ENCODE measurements around the gene RUNX2. TPM values are rescaled to one million over a fixed set of nuclear protein-coding genes. Genes with fewer than 3 reads are reported as not detected.
"Not testable (repeated sequence)": the region's sequence is repeated elsewhere in the genome, so short reads cannot be mapped to it uniquely, and the experiment has no call there.

RUNX2 gene
- total and polyA plus RNA-seq, 10 of the 15 experiments (the other 5 are each of a cell fraction or from before 2014, with no cell fraction given) = 0.01 to 0.77 (median 0.15) TPM; not detected in 3

DNA sequence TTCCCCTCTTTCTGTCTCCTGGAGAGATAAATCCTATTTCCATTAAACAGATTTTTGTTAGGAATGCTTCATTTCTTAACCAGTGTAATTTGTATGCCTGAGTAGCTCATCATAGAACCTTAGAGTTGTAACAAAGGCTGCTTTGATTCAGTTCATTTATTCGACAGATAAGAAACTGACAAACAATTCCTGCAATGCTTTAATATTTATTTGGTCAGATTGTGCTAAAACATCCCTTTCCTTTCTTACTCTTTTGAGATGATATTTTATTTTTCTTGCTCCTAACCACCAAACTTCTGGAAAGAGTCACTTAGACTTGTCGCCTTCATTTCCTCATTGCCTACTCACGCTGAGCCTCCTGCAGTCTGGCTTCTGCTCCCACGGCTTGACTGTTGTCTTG, 138.6 kb downstream of the RUNX2 start:
- TF ChIP-seq ZBED1 (IDR thresholded peaks at IDR 0.05; ENCODE audit: borderline replicate concordance) = no peak
- no peak for TF ChIP-seq PML (IDR thresholded peaks at IDR 0.05; ENCODE audit: low read length)
- TF ChIP-seq, protein P1, sequence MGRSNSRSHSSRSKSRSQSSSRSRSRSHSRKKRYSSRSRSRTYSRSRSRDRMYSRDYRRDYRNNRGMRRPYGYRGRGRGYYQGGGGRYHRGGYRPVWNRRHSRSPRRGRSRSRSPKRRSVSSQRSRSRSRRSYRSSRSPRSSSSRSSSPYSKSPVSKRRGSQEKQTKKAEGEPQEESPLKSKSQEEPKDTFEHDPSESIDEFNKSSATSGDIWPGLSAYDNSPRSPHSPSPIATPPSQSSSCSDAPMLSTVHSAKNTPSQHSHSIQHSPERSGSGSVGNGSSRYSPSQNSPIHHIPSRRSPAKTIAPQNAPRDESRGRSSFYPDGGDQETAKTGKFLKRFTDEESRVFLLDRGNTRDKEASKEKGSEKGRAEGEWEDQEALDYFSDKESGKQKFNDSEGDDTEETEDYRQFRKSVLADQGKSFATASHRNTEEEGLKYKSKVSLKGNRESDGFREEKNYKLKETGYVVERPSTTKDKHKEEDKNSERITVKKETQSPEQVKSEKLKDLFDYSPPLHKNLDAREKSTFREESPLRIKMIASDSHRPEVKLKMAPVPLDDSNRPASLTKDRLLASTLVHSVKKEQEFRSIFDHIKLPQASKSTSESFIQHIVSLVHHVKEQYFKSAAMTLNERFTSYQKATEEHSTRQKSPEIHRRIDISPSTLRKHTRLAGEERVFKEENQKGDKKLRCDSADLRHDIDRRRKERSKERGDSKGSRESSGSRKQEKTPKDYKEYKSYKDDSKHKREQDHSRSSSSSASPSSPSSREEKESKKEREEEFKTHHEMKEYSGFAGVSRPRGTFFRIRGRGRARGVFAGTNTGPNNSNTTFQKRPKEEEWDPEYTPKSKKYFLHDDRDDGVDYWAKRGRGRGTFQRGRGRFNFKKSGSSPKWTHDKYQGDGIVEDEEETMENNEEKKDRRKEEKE (IDR thresholded peaks at IDR 0.05) = no peak
- TF ChIP-seq MEF2A (IDR thresholded peaks at IDR 0.05; ENCODE audit: insufficient read depth, low read depth, low read length) = no peak
- no peak for TF ChIP-seq ESRRA (IDR thresholded peaks at IDR 0.05; ENCODE audit: low read length)
- TF ChIP-seq ETV6 (conservative IDR thresholded peaks at IDR 0.05 in 1 of 2, IDR thresholded peaks at IDR 0.05 in 1 of 2; ENCODE audit: borderline replicate concordance in 1 of 2, low read depth in 1 of 2) = no peak
- no peak for TF ChIP-seq MYC (IDR thresholded peaks at IDR 0.05; ENCODE audit: insufficient read depth, insufficient read length, insufficient replicate concordance, low read length, severe bottlenecking)
- no peaks in the 10 kb centered on the region for H3K9me3 ChIP-seq (replicated peaks; ENCODE audit: control insufficient read depth, insufficient read depth, low read length)
- no peak overlapping the region for H3K4me3 ChIP-seq
- DNase-seq (ENCODE audit: low read depth, low spot score) (no peak), ATAC-seq (no peak), FAIRE-seq (no peak)
- no peaks in the 10 kb centered on the region; a peak in 3 of 4 replicates for H3K27me3 ChIP-seq (replicated peaks in 1 of 2; ENCODE audit: control insufficient read depth in 2 of 2, insufficient read depth in 2 of 2, low read length in 1 of 2)
- H3K4me2 ChIP-seq (ENCODE audit: control insufficient read depth, insufficient read depth) = no peak overlapping the region
- ChIA-PET RAD21 (ENCODE audit: unreplicated experiment) (no interaction called here), SMC1A (ENCODE audit: uncharacterized antibody, unreplicated experiment) (no interaction called here), POLR2A (no interaction called here), CTCF (interaction anchor here (1.0 kb wide), 1 partner anchor 18 kb away, joined by 3 read pairs; no protein-coding TSS in a partner anchor)
- H4K20me1 ChIP-seq (ENCODE audit: control insufficient read depth, insufficient read depth) = no peaks in the 10 kb centered on the region
- no peak overlapping the region for H3K27ac ChIP-seq (ENCODE audit: control insufficient read depth, insufficient read depth)
- no peak overlapping the region for H3K9ac ChIP-seq (ENCODE audit: control insufficient read depth, insufficient read depth, low read length)
- no TSS peak for BruUV-seq (replicated peaks)
- intact Hi-C loops (cut with micrococcal nuclease; ENCODE audit: unreplicated experiment) = no loop called here
- no peaks in the 10 kb centered on the region for H3K4me1 ChIP-seq (ENCODE audit: control insufficient read depth, insufficient read depth, low read length)
- no peak overlapping the region for H2AFZ ChIP-seq (ENCODE audit: control insufficient read depth, low read depth, low read length)
- H3K36me3 ChIP-seq (ENCODE audit: control insufficient read depth in 2 of 2, insufficient read depth in 2 of 2, low read length in 1 of 2) = no peaks in the 10 kb centered on the region
- in situ Hi-C loops (cut with MboI) = no loop called here
- 62% methylated on average over 4 of the region's 4 CpGs for WGBS (ENCODE audit: insufficient coverage, insufficient replicate concordance, low lambda C conversion rate, missing lambda C conversion rate)
- no peaks in the 10 kb centered on the region for H3K79me2 ChIP-seq (ENCODE audit: control insufficient read depth, insufficient read depth, low read length)

DNA sequence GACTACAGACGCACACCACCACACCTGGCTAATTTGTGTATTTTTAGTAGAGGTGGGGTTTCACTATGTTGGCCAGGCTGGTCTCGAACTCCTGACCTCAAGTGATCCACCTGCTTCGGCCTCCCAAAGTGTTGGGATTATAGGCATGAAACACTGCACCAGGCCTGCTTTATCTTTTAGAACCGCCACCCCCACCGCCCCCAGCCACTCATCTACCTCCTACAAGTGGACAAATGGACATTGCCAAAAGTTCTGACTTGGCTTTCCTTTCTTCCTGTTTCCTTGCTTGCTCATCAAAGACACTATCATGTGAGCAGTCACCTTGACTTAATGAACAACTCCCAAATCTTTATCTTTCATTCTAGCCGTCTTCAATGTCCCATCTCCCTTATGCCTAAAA, 139.3 kb downstream of the RUNX2 start:
- H2AFZ ChIP-seq (ENCODE audit: control insufficient read depth, low read depth, low read length); H3K9me3 ChIP-seq (replicated peaks; ENCODE audit: control insufficient read depth, insufficient read depth, low read length); FAIRE-seq; H3K4me1 ChIP-seq (ENCODE audit: control insufficient read depth, insufficient read depth, low read length); BruUV-seq (replicated peaks); H3K27ac ChIP-seq (ENCODE audit: control insufficient read depth, insufficient read depth); DNase-seq (ENCODE audit: low read depth, low spot score); CTCF ChIA-PET; ATAC-seq; H4K20me1 ChIP-seq (ENCODE audit: control insufficient read depth, insufficient read depth); SMC1A ChIA-PET (ENCODE audit: uncharacterized antibody, unreplicated experiment); intact Hi-C loops (cut with micrococcal nuclease; ENCODE audit: unreplicated experiment); POLR2A ChIA-PET; H3K4me3 ChIP-seq; H3K36me3 ChIP-seq (ENCODE audit: control insufficient read depth in 2 of 2, insufficient read depth in 2 of 2, low read length in 1 of 2); H3K9ac ChIP-seq (ENCODE audit: control insufficient read depth, insufficient read depth, low read length); H3K27me3 ChIP-seq (replicated peaks in 1 of 2; ENCODE audit: control insufficient read depth in 2 of 2, insufficient read depth in 2 of 2, low read length in 1 of 2); H3K4me2 ChIP-seq (ENCODE audit: control insufficient read depth, insufficient read depth); H3K79me2 ChIP-seq (ENCODE audit: control insufficient read depth, insufficient read depth, low read length); in situ Hi-C loops (cut with MboI): not testable (repeated sequence)
- 47% methylated on average over 6 of the region's 6 CpGs for WGBS (ENCODE audit: insufficient coverage, insufficient replicate concordance, low lambda C conversion rate, missing lambda C conversion rate)
- RAD21 ChIA-PET (ENCODE audit: unreplicated experiment) = interaction anchor here (1.3 kb wide), 1 partner anchor 247 kb away, joined by 3 read pairs; no protein-coding TSS in a partner anchor
